ENCODE measurements around the gene CDCA5. TPM values are rescaled to one million over a fixed set of nuclear protein-coding genes. Genes with fewer than 3 reads are reported as not detected.
"Not testable (repeated sequence)": the region's sequence is repeated elsewhere in the genome, so short reads cannot be mapped to it uniquely, and the experiment has no call there.

The CDCA5 gene
- total RNA-seq, 1 donor from 2014 or later: 16.5 TPM

DNA sequence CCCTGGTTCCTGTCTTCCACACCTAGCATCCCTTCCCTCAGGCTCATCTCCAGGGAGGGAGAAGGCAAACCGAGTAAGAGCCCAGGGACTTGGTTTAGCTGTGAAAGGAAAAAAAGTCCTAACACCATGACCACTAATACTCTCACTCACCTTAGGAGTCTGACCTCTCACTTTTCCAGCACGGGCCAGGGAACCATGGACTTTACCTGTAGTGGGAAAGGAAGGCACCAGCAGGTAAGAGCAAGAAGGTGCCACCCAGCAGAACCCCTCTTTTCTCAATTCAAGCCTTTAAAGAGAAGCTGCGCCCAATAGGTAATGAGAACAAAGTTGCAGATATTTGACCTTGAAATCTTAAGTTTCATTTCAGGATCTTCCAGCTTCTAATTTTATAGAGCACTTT, 37.0 kb upstream of the CDCA5 start:
- H3K27ac Mint-ChIP-seq: peak overlapping the region; percentile 99
- peak overlapping the region; percentile 99 for H3K4me3 Mint-ChIP-seq
- H3K9me3 Mint-ChIP-seq: no peaks in the 10 kb centered on the region
- no peak for TF ChIP-seq CTCF (IDR thresholded peaks at IDR 0.05; ENCODE audit: unreplicated experiment)
- no peaks in the 10 kb centered on the region for H3K27me3 Mint-ChIP-seq (ENCODE audit: low read depth)
- no peak for DNase-seq (ENCODE audit: low spot score in 2 of 2, unreplicated experiment in 2 of 2)
- H3K36me3 Mint-ChIP-seq: peaks cover 12% of the 10 kb centered on the region
- H3K4me1 Mint-ChIP-seq: peaks cover 33% of the 10 kb centered on the region

GRCh38 chr11:65119670-65119995, 35.8 kb upstream of the CDCA5 start:
- DNase-seq (ENCODE audit: low spot score in 2 of 2, unreplicated experiment in 2 of 2): no peak
- H3K9me3 Mint-ChIP-seq: no peaks in the 10 kb centered on the region
- peak overlapping the region; percentile 21 for H3K27ac Mint-ChIP-seq
- peak overlapping the region; percentile 99 for H3K4me3 Mint-ChIP-seq
- TF ChIP-seq CTCF (IDR thresholded peaks at IDR 0.05; ENCODE audit: unreplicated experiment): no peak
- H3K4me1 Mint-ChIP-seq: peaks cover 33% of the 10 kb centered on the region
- no peaks in the 10 kb centered on the region for H3K27me3 Mint-ChIP-seq (ENCODE audit: low read depth)
- H3K36me3 Mint-ChIP-seq: peaks cover 12% of the 10 kb centered on the region

GRCh38 chr11:65118891-65119669, 35.2 kb upstream of the CDCA5 start:
- H3K4me1 Mint-ChIP-seq: peaks cover 32% of the 10 kb centered on the region
- H3K4me3 Mint-ChIP-seq: peak overlapping the region; percentile 32
- H3K27ac Mint-ChIP-seq: peak overlapping the region; percentile 96
- H3K27me3 Mint-ChIP-seq (ENCODE audit: low read depth); DNase-seq (ENCODE audit: low spot score in 2 of 2, unreplicated experiment in 2 of 2); H3K9me3 Mint-ChIP-seq: not testable (repeated sequence)
- peaks cover 10% of the 10 kb centered on the region for H3K36me3 Mint-ChIP-seq

GRCh38 chr11:65118097-65118837, 34.4 kb upstream of the CDCA5 start:
- Mint-ChIP-seq H3K27ac (peak overlapping the region; percentile 96), H3K9me3 (no peaks in the 10 kb centered on the region), H3K36me3 (peaks cover 10% of the 10 kb centered on the region), H3K4me3 (peak overlapping the region; percentile 85), H3K27me3 (ENCODE audit: low read depth) (no peaks in the 10 kb centered on the region), H3K4me1 (peaks cover 39% of the 10 kb centered on the region)
- no peak for DNase-seq (ENCODE audit: low spot score in 2 of 2, unreplicated experiment in 2 of 2)
- TF ChIP-seq CTCF (IDR thresholded peaks at IDR 0.05; ENCODE audit: unreplicated experiment): peak; percentile 70

GRCh38 chr11:65117206-65118096, 33.6 kb upstream of the CDCA5 start, which contains the start of gene ZNHIT2:
ZNHIT2 (minus strand) TSS chr11:65117701; CDS start chr11:65117653, 48 bp downstream.
- peak; percentile 99 for TF ChIP-seq CTCF (IDR thresholded peaks at IDR 0.05; ENCODE audit: unreplicated experiment)
- peaks cover 10% of the 10 kb centered on the region for H3K36me3 Mint-ChIP-seq
- H3K9me3 Mint-ChIP-seq: no peaks in the 10 kb centered on the region
- H3K27ac Mint-ChIP-seq: peak within 1 kb of the TSS; percentile 96
- H3K27me3 Mint-ChIP-seq (ENCODE audit: low read depth): no peaks in the 10 kb centered on the region
- peak; percentile 99 to 100 for DNase-seq (ENCODE audit: low spot score in 2 of 2, unreplicated experiment in 2 of 2)
- H3K4me3 Mint-ChIP-seq: peak within 1 kb of the TSS; percentile 85
- H3K4me1 Mint-ChIP-seq: peaks cover 37% of the 10 kb centered on the region
